H9 (cell line): Measurements from ENCODE around the gene HOXC11. TPM values are rescaled to one million over a fixed set of nuclear protein-coding genes. Genes with fewer than 3 reads are reported as not detected.

Source experiments
- DNase-seq: peaks from one replicate; pipeline ENCODE4 v3.0.0-alpha.2; 2017
- H2AFZ ChIP-seq: one replicate; pipeline ENCODE4 v1.6.1; 2013; ENCODE audit warnings: mild to moderate bottlenecking, low read length, control low read depth, moderate library complexity
- H2AK5ac ChIP-seq: 2 replicates; pipeline ENCODE4 v1.6.1; 2013; ENCODE audit warnings: low read length, control low read depth, mixed read lengths; ENCODE audit not compliant: insufficient read length
- H2BK120ac ChIP-seq: one replicate; pipeline ENCODE4 v1.6.1; 2013; ENCODE audit warnings: low read depth, mild to moderate bottlenecking, low read length, control low read depth, inconsistent platforms; ENCODE audit not compliant: poor library complexity, severe bottlenecking
- H2BK12ac ChIP-seq: 2 replicates; pipeline ENCODE4 v1.6.1; 2013; ENCODE audit warnings: low read length, control low read depth, mixed read lengths, low read depth; ENCODE audit not compliant: insufficient read length
- H2BK15ac ChIP-seq: 2 replicates; pipeline ENCODE4 v1.6.1; 2013; ENCODE audit warnings: low read depth, low read length, control low read depth
- H2BK20ac ChIP-seq: one replicate; pipeline ENCODE4 v1.6.1; 2013; ENCODE audit warnings: low read depth, mild to moderate bottlenecking, low read length, control low read depth, inconsistent platforms; ENCODE audit not compliant: poor library complexity, severe bottlenecking
- H2BK5ac ChIP-seq: 2 replicates; pipeline ENCODE4 v1.6.1; 2013; ENCODE audit warnings: low read length, control low read depth, mixed read lengths; ENCODE audit not compliant: insufficient read length
- H3K14ac ChIP-seq: 2 replicates; pipeline ENCODE4 v1.6.1; 2013; ENCODE audit warnings: low read length, control low read depth; ENCODE audit not compliant: insufficient read depth
- H3K18ac ChIP-seq: 2 replicates; pipeline ENCODE4 v1.6.1; 2013; ENCODE audit warnings: low read depth, mild to moderate bottlenecking, mixed read lengths, low read length, control low read depth; ENCODE audit not compliant: insufficient read length
- H3K23ac ChIP-seq: 2 replicates; pipeline ENCODE4 v1.6.1; 2013; ENCODE audit warnings: low read length, control low read depth, mixed read lengths, low read depth; ENCODE audit not compliant: insufficient read length
- H3K23me2 ChIP-seq: 2 replicates; pipeline ENCODE4 v1.6.1; 2013; ENCODE audit warnings: low read depth, mild to moderate bottlenecking, mixed read lengths, low read length, control low read depth; ENCODE audit not compliant: insufficient read length, poor library complexity, severe bottlenecking
- H3K27ac ChIP-seq: 2 replicates; pipeline ENCODE4 v1.5.1; 2013; ENCODE audit warnings: low read length, control low read depth, mixed read lengths, low read depth; ENCODE audit not compliant: insufficient read length
- H3K27me3 ChIP-seq: 2 replicates; pipeline ENCODE4 v1.6.1; 2013; ENCODE audit warnings: low read length, control low read depth, inconsistent platforms; ENCODE audit not compliant: insufficient read depth
- H3K4ac ChIP-seq: 2 replicates; pipeline ENCODE4 v1.6.1; 2013; ENCODE audit warnings: low read depth, mild to moderate bottlenecking, control low read depth, inconsistent platforms, low read length, moderate library complexity
- H3K4me1 ChIP-seq: 2 replicates; pipeline ENCODE4 v1.6.1; 2013; ENCODE audit warnings: low read length, control low read depth, inconsistent platforms; ENCODE audit not compliant: insufficient read depth
- H3K4me2 ChIP-seq: 2 replicates; pipeline ENCODE4 v1.6.1; 2013; ENCODE audit warnings: low read length, control low read depth, mixed read lengths; ENCODE audit not compliant: insufficient read length, insufficient read depth
- H3K56ac ChIP-seq: 2 replicates; pipeline ENCODE4 v1.6.1; 2013; ENCODE audit warnings: low read depth, mild to moderate bottlenecking, mixed read lengths, low read length, control low read depth; ENCODE audit not compliant: insufficient read length
- H3K79me1 ChIP-seq: 2 replicates; pipeline ENCODE4 v1.6.1; 2013; ENCODE audit warnings: low read depth, mild to moderate bottlenecking, moderate library complexity, low read length, control low read depth, inconsistent platforms; ENCODE audit not compliant: insufficient read depth, poor library complexity, severe bottlenecking
- H3K79me2 ChIP-seq: 2 replicates; pipeline ENCODE4 v1.6.1; 2013; ENCODE audit warnings: low read length, control low read depth, inconsistent platforms; ENCODE audit not compliant: insufficient read depth
- H3K9ac ChIP-seq: 2 replicates; pipeline ENCODE4 v1.6.1; 2013; ENCODE audit warnings: low read length, control low read depth, mixed read lengths; ENCODE audit not compliant: insufficient read length; ENCODE audit errors: extremely low read depth
- H3K9me3 ChIP-seq: one replicate; pipeline ENCODE4 v1.6.1; 2013; ENCODE audit warnings: low read depth, low read length, inconsistent platforms; ENCODE audit not compliant: control insufficient read depth
- H3T11ph ChIP-seq: one replicate; pipeline ENCODE4 v1.6.1; 2013; ENCODE audit warnings: mild to moderate bottlenecking, low read length, control low read depth, inconsistent platforms
- H4K20me1 ChIP-seq: one replicate; pipeline ENCODE4 v1.6.1; 2013; ENCODE audit not compliant: control insufficient read depth, insufficient read length, insufficient read depth
- H4K5ac ChIP-seq: 2 replicates; pipeline ENCODE4 v1.6.1; 2013; ENCODE audit warnings: low read depth, mild to moderate bottlenecking, mixed read lengths, low read length, control low read depth; ENCODE audit not compliant: insufficient read length
- H4K8ac ChIP-seq: replicated peaks from 2 replicates; pipeline ENCODE4 v1.6.1; 2013; ENCODE audit warnings: low read length, control low read depth, mixed read lengths, low read depth; ENCODE audit not compliant: insufficient read length
- H4K91ac ChIP-seq: 2 replicates; pipeline ENCODE4 v1.6.1; 2013; ENCODE audit warnings: low read depth, mild to moderate bottlenecking, moderate library complexity, mixed read lengths, low read length, control low read depth; ENCODE audit not compliant: insufficient read length
- H3K27ac Mint-ChIP-seq, 3 experiments: 2 replicates in 2 of 3; 3 replicates in 1 of 3; pipeline ENCODE4 v1.8.0; 2020 to 2021; ENCODE audit warnings: mixed read lengths in 3 of 3, mild to moderate bottlenecking in 1 of 3, moderate library complexity in 1 of 3
- H3K27me3 Mint-ChIP-seq: 2 replicates; pipeline ENCODE4 v1.8.0; 2021; ENCODE audit warnings: low read depth, mild to moderate bottlenecking, moderate library complexity, mixed read lengths
- H3K36me3 Mint-ChIP-seq, 3 experiments: 2 replicates in 2 of 3; 3 replicates in 1 of 3; pipeline ENCODE4 v1.8.0; 2020 to 2021; ENCODE audit warnings: low read depth in 3 of 3, mixed read lengths in 3 of 3; ENCODE audit not compliant: insufficient read depth in 1 of 3
- H3K4me1 Mint-ChIP-seq, 2 experiments: 2 replicates each; pipeline ENCODE4 v1.8.0; 2020; ENCODE audit warnings: mixed read lengths in 2 of 2
- H3K4me3 Mint-ChIP-seq, 2 experiments: 2 replicates in 1 of 2; 3 replicates in 1 of 2; pipeline ENCODE4 v1.8.0; 2020 to 2021; ENCODE audit warnings: mild to moderate bottlenecking in 2 of 2, mixed read lengths in 2 of 2, moderate library complexity in 1 of 2
- H3K9me3 Mint-ChIP-seq, 2 experiments: 2 replicates in 1 of 2; 3 replicates in 1 of 2; pipeline ENCODE4 v1.8.0; 2020; ENCODE audit warnings: mild to moderate bottlenecking in 2 of 2, mixed read lengths in 2 of 2, moderate library complexity in 1 of 2
- WGBS: extraction: QIAGEN DNeasy Blood & Tissue Kit; methylation state at CpG from one replicate; pipeline ENCODE4 v1.1.7; 2013; ENCODE audit warnings: missing lambda C conversion rate, low lambda C conversion rate, mixed read lengths; ENCODE audit not compliant: insufficient read length; ENCODE audit errors: extremely low coverage; 5-methylcytosine and 5-hydroxymethylcytosine counted together
- total RNA-seq: library from RNA; stranded (reverse); gene quantifications from 2 replicates; pipeline ENCODE4 v1.2.1, GENCODE V29; 2021
- TF ChIP-seq, protein P1 (sequence below): fragments of 200-600 bp; sonication (generic); conservative IDR thresholded peaks from 3 replicates; pipeline ENCODE4 v1.8.0; 2021; ENCODE audit warnings: antibody characterized with exemption, mild to moderate bottlenecking

HOXC11 gene
- total RNA-seq, 1 experiment from 2014 or later = not detected

DNA sequence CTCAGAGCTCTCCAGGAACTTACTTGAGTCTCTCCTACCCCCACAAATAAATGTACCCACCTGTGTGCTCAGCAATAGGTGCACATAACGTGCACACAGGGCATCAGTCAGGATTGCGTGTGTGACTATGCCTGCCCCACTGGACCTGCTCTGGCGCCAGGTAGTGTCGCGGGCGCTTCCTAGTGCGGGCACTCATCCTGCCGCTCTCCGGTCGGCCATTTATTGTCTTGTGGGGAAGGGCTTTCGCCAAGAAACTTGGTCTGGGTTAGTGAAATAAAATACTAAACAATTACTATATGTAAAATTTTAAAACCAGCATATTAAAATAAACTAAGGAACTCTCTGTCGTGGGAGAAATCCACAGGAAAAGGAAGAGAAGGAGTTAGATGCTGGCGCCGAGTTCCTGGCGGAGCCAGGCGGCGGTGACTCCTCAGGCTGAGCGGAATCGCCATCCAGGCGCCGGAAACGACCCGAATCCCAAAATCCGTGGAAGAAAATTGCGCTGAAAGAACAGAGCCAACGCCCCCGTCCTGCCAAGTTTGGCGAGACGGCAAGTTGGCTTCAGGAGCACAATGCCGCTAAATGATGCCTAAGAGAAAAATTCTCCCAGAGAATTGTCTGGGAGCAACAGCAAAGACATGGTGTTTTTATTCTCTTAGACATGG lies 42.2 kb upstream of the HOXC11 start:
- H3K23me2 ChIP-seq = no peaks in the 10 kb centered on the region
- no peak overlapping the region for H3K4ac ChIP-seq
- no peaks in the 10 kb centered on the region for H3K36me3 Mint-ChIP-seq
- H2BK12ac ChIP-seq = no peak overlapping the region
- no peaks in the 10 kb centered on the region for H3K4me1 ChIP-seq
- H3K27me3 ChIP-seq = peaks cover 98% of the 10 kb centered on the region
- no peak overlapping the region for H4K5ac ChIP-seq
- no peak overlapping the region; a peak in 1 of 5 replicates for H3K4me3 Mint-ChIP-seq
- peaks cover 4 to 8% of the 10 kb centered on the region in 2 experiments; a peak in 4 of 5 replicates for H3K9me3 Mint-ChIP-seq
- H3K18ac ChIP-seq = no peak overlapping the region
- H3K14ac ChIP-seq = no peak overlapping the region
- H4K8ac ChIP-seq = no peak overlapping the region
- H3K4me1 Mint-ChIP-seq = peaks cover 0 to 12% of the 10 kb centered on the region in 2 experiments; a peak in 1 of 4 replicates
- H4K20me1 ChIP-seq = no peaks in the 10 kb centered on the region
- H2AFZ ChIP-seq = no peak overlapping the region
- WGBS = no CpG with 5 or more reads among the region's 30 CpGs
- H3K27ac ChIP-seq = no peak overlapping the region
- H3K27ac Mint-ChIP-seq = no peak overlapping the region; a peak in 1 of 7 replicates
- peaks cover 100% of the 10 kb centered on the region for H3K27me3 Mint-ChIP-seq
- H2AK5ac ChIP-seq = no peak overlapping the region
- H4K91ac ChIP-seq = no peak overlapping the region
- H3K4me2 ChIP-seq = no peak overlapping the region
- no peak overlapping the region for H3T11ph ChIP-seq
- no peak overlapping the region for H2BK15ac ChIP-seq
- no peak overlapping the region for H3K9ac ChIP-seq
- no peak for DNase-seq
- H3K79me1 ChIP-seq = no peaks in the 10 kb centered on the region
- no peak overlapping the region for H2BK20ac ChIP-seq
- no peaks in the 10 kb centered on the region for H3K79me2 ChIP-seq
- TF ChIP-seq, protein P1, sequence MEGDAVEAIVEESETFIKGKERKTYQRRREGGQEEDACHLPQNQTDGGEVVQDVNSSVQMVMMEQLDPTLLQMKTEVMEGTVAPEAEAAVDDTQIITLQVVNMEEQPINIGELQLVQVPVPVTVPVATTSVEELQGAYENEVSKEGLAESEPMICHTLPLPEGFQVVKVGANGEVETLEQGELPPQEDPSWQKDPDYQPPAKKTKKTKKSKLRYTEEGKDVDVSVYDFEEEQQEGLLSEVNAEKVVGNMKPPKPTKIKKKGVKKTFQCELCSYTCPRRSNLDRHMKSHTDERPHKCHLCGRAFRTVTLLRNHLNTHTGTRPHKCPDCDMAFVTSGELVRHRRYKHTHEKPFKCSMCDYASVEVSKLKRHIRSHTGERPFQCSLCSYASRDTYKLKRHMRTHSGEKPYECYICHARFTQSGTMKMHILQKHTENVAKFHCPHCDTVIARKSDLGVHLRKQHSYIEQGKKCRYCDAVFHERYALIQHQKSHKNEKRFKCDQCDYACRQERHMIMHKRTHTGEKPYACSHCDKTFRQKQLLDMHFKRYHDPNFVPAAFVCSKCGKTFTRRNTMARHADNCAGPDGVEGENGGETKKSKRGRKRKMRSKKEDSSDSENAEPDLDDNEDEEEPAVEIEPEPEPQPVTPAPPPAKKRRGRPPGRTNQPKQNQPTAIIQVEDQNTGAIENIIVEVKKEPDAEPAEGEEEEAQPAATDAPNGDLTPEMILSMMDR = no peak
- H2BK120ac ChIP-seq = no peak overlapping the region
- no peaks in the 10 kb centered on the region for H3K9me3 ChIP-seq
- no peak overlapping the region for H2BK5ac ChIP-seq
- H3K56ac ChIP-seq = no peak overlapping the region
- no peak overlapping the region for H3K23ac ChIP-seq
